Measurements from ENCODE around the gene MYCBPAP.

DNA sequence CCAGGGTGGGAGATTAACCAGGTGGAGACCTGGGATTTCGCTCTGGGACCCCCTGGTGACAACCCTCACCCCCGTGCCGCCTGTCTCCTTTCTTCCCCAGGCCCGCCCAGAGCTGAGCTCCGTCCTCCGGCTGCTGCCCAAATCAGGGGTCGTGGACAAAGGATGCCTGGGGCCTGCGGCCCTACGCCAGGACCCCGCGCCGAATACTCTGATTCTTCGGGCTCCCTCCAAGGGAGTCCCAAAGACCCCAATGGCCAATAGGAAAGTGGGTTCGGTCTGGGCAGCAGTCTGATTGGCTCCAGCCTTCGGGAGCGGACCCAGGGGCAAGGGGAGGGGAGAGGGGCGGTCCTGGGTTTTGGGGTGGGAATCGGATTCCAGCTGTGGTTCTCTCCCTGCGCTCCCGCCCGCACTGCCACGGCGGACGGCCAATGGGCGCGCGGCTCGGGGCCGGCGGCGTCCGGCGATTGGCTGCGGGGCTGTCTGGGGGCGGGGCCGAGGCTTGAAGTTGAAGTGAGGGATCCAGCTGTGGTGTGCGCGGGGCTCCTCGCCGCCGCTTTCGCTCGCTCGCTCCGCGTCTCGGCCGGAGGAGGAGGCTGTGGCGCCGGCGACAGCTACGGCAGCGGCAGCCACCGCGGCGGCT is 52.1 kb downstream of the MYCBPAP start, which contains the start of gene CACNA1G:
- no peak for TF ChIP-seq HOXA7 (CRISPR knock-in tag; IDR thresholded peaks at IDR 0.05)
- TF ChIP-seq, protein P1, sequence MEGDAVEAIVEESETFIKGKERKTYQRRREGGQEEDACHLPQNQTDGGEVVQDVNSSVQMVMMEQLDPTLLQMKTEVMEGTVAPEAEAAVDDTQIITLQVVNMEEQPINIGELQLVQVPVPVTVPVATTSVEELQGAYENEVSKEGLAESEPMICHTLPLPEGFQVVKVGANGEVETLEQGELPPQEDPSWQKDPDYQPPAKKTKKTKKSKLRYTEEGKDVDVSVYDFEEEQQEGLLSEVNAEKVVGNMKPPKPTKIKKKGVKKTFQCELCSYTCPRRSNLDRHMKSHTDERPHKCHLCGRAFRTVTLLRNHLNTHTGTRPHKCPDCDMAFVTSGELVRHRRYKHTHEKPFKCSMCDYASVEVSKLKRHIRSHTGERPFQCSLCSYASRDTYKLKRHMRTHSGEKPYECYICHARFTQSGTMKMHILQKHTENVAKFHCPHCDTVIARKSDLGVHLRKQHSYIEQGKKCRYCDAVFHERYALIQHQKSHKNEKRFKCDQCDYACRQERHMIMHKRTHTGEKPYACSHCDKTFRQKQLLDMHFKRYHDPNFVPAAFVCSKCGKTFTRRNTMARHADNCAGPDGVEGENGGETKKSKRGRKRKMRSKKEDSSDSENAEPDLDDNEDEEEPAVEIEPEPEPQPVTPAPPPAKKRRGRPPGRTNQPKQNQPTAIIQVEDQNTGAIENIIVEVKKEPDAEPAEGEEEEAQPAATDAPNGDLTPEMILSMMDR (IDR thresholded peaks at IDR 0.05) = no peak
- TF ChIP-seq HOXB5 (CRISPR knock-in tag; IDR thresholded peaks at IDR 0.05) = no peak

Data from A549 (cell line).